Measurements from ENCODE around the gene DOCK4.

DNA sequence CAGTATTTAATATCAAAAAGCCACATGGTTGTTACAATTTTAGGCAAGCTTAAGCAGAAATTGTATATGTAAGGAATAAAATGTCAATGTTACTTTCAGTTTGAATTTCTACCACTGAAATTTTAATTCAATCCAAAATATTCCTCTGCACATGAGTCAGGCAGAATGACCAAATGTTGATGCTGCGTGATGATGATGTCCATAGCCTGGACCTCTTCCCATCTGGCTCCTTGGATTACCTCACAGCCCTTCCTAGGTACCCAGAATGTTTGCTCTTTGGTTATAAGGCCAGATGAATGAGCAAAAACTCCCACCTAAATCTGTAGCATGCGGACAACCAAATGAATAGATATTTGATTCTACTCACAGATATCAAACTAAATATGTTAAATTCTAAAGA lies 385.6 kb downstream of the DOCK4 start:
- TF ChIP-seq, protein P1, sequence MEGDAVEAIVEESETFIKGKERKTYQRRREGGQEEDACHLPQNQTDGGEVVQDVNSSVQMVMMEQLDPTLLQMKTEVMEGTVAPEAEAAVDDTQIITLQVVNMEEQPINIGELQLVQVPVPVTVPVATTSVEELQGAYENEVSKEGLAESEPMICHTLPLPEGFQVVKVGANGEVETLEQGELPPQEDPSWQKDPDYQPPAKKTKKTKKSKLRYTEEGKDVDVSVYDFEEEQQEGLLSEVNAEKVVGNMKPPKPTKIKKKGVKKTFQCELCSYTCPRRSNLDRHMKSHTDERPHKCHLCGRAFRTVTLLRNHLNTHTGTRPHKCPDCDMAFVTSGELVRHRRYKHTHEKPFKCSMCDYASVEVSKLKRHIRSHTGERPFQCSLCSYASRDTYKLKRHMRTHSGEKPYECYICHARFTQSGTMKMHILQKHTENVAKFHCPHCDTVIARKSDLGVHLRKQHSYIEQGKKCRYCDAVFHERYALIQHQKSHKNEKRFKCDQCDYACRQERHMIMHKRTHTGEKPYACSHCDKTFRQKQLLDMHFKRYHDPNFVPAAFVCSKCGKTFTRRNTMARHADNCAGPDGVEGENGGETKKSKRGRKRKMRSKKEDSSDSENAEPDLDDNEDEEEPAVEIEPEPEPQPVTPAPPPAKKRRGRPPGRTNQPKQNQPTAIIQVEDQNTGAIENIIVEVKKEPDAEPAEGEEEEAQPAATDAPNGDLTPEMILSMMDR (IDR thresholded peaks at IDR 0.05), result no peak
- no peak for TF ChIP-seq POLR2A (IDR thresholded peaks at IDR 0.05)

All from esophagus squamous epithelium (tissue), 4 donors.